HEK293 (cell line): ENCODE measurements around the gene ZKSCAN8.
A peak's percentile ranks its signal among the peaks of the same experiment; 100 is the strongest.

ENCODE experiments used
- GLI2 ChIP-seq: fragments of 450-650 bp; formaldehyde crosslinking; IDR thresholded peaks from 2 replicates; pipeline ENCODE4; 2017; ENCODE audit warnings: missing biosample characterization, missing genetic modification characterization, low read depth, borderline replicate concordance
- KLF16 ChIP-seq: fragments of 450-650 bp; formaldehyde crosslinking; IDR thresholded peaks from 2 replicates; pipeline ENCODE4 v1.5.1; 2017; ENCODE audit warnings: missing biosample characterization, missing genetic modification characterization
- MZF1 ChIP-seq: fragments of 450-650 bp; formaldehyde crosslinking; IDR thresholded peaks from 2 replicates; pipeline ENCODE4 v1.5.1; 2017; ENCODE audit warnings: missing biosample characterization, missing genetic modification characterization, borderline replicate concordance
- OSR2 ChIP-seq: fragments of 450-650 bp; formaldehyde crosslinking; IDR thresholded peaks from 2 replicates; pipeline ENCODE4 v1.5.1; 2016; ENCODE audit warnings: missing biosample characterization, missing genetic modification characterization
- PRDM10 ChIP-seq: fragments of 450-650 bp; formaldehyde crosslinking; IDR thresholded peaks from 2 replicates; pipeline ENCODE4 v1.5.1; 2016; ENCODE audit warnings: missing biosample characterization, missing genetic modification characterization
- PRDM4 ChIP-seq: fragments of 450-650 bp; formaldehyde crosslinking; IDR thresholded peaks from 2 replicates; pipeline ENCODE4 v1.5.1; 2017; ENCODE audit warnings: missing biosample characterization, missing genetic modification characterization
- SCRT1 ChIP-seq: fragments of 450-650 bp; formaldehyde crosslinking; IDR thresholded peaks from 2 replicates; pipeline ENCODE4 v1.5.1; 2016; ENCODE audit warnings: missing biosample characterization, missing genetic modification characterization, borderline replicate concordance
- SCRT2 ChIP-seq: fragments of 450-650 bp; formaldehyde crosslinking; IDR thresholded peaks from 2 replicates; pipeline ENCODE4 v1.5.1; 2016; ENCODE audit warnings: missing biosample characterization, missing genetic modification characterization
- SETDB1 ChIP-seq: IDR thresholded peaks from one replicate; pipeline ENCODE4 v1.6.1; 2017; ENCODE audit warnings: mild to moderate bottlenecking, low read length, moderate library complexity, mixed read lengths; ENCODE audit not compliant: insufficient read length
- YY2 ChIP-seq: fragments of 450-650 bp; formaldehyde crosslinking; IDR thresholded peaks from 2 replicates; pipeline ENCODE4 v1.5.1; 2016; ENCODE audit warnings: missing biosample characterization, missing genetic modification characterization
- ZBTB48 ChIP-seq: fragments of 450-650 bp; formaldehyde crosslinking; IDR thresholded peaks from 2 replicates; pipeline ENCODE4 v1.5.1; 2016; ENCODE audit warnings: missing biosample characterization, missing genetic modification characterization
- ZFP3 ChIP-seq: fragments of 450-650 bp; formaldehyde crosslinking; IDR thresholded peaks from 2 replicates; pipeline ENCODE4 v1.5.1; 2016; ENCODE audit warnings: low read depth, missing biosample characterization, missing genetic modification characterization
- ZNF140 ChIP-seq: fragments of 450-650 bp; formaldehyde crosslinking; IDR thresholded peaks from 2 replicates; pipeline ENCODE4 v1.5.1; 2016; ENCODE audit warnings: missing biosample characterization, missing genetic modification characterization
- ZNF18 ChIP-seq: fragments of 450-650 bp; formaldehyde crosslinking; IDR thresholded peaks from 2 replicates; pipeline ENCODE4 v1.5.1; 2016; ENCODE audit warnings: missing biosample characterization, missing genetic modification characterization
- ZNF184 ChIP-seq: fragments of 450-650 bp; IDR thresholded peaks from 2 replicates; pipeline ENCODE4 v1.5.1; 2018; ENCODE audit warnings: missing biosample characterization, mild to moderate bottlenecking, missing genetic modification characterization
- ZNF248 ChIP-seq: fragments of 450-650 bp; formaldehyde crosslinking; IDR thresholded peaks from 2 replicates; pipeline ENCODE4 v1.5.1; 2017; ENCODE audit warnings: missing biosample characterization, missing genetic modification characterization
- ZNF473 ChIP-seq: fragments of 450-650 bp; formaldehyde crosslinking; IDR thresholded peaks from 2 replicates; pipeline ENCODE4 v1.5.1; 2017; ENCODE audit warnings: missing biosample characterization, missing genetic modification characterization
- ZNF48 ChIP-seq: fragments of 450-650 bp; formaldehyde crosslinking; IDR thresholded peaks from 2 replicates; pipeline ENCODE4 v1.5.1; 2016; ENCODE audit warnings: missing biosample characterization, missing genetic modification characterization
- ZNF501 ChIP-seq: fragments of 450-650 bp; formaldehyde crosslinking; IDR thresholded peaks from 2 replicates; pipeline ENCODE4 v1.5.1; 2016; ENCODE audit warnings: missing biosample characterization, missing genetic modification characterization
- ZNF544 ChIP-seq: fragments of 450-650 bp; formaldehyde crosslinking; IDR thresholded peaks from 2 replicates; pipeline ENCODE4 v1.5.0; 2017; ENCODE audit warnings: missing biosample characterization, missing genetic modification characterization
- ZNF548 ChIP-seq: fragments of 450-650 bp; formaldehyde crosslinking; IDR thresholded peaks from 2 replicates; pipeline ENCODE4 v1.5.1; 2016; ENCODE audit warnings: missing biosample characterization, missing genetic modification characterization
- ZNF558 ChIP-seq: fragments of 450-650 bp; formaldehyde crosslinking; IDR thresholded peaks from 2 replicates; pipeline ENCODE4 v1.5.1; 2016; ENCODE audit warnings: missing biosample characterization, missing genetic modification characterization
- ZNF610 ChIP-seq: fragments of 450-650 bp; formaldehyde crosslinking; IDR thresholded peaks from 2 replicates; pipeline ENCODE4 v1.5.1; 2016; ENCODE audit warnings: missing biosample characterization, missing genetic modification characterization, borderline replicate concordance
- ZNF623 ChIP-seq: fragments of 450-650 bp; formaldehyde crosslinking; IDR thresholded peaks from 2 replicates; pipeline ENCODE4 v1.5.1; 2016; ENCODE audit warnings: missing biosample characterization, missing genetic modification characterization
- ZNF639 ChIP-seq: fragments of 450-650 bp; formaldehyde crosslinking; IDR thresholded peaks from 2 replicates; pipeline ENCODE4 v1.5.1; 2016; ENCODE audit warnings: missing biosample characterization, missing genetic modification characterization
- ZNF677 ChIP-seq: fragments of 450-650 bp; IDR thresholded peaks from 2 replicates; pipeline ENCODE4 v1.5.0; 2018; ENCODE audit warnings: missing biosample characterization, mild to moderate bottlenecking, missing genetic modification characterization, moderate library complexity
- ZNF707 ChIP-seq: fragments of 450-650 bp; formaldehyde crosslinking; IDR thresholded peaks from 2 replicates; pipeline ENCODE4 v1.5.1; 2016; ENCODE audit warnings: missing biosample characterization, missing genetic modification characterization
- ZSCAN16 ChIP-seq: fragments of 450-650 bp; formaldehyde crosslinking; IDR thresholded peaks from 2 replicates; pipeline ENCODE4 v1.5.1; 2016; ENCODE audit warnings: missing biosample characterization, missing genetic modification characterization
- ZSCAN18 ChIP-seq: fragments of 450-650 bp; formaldehyde crosslinking; IDR thresholded peaks from 2 replicates; pipeline ENCODE4 v1.5.1; 2016; ENCODE audit warnings: missing biosample characterization, missing genetic modification characterization
- ZSCAN23 ChIP-seq: fragments of 450-650 bp; formaldehyde crosslinking; IDR thresholded peaks from 2 replicates; pipeline ENCODE4 v1.5.1; 2016; ENCODE audit warnings: missing biosample characterization, missing genetic modification characterization
- ZSCAN4 ChIP-seq: fragments of 450-650 bp; formaldehyde crosslinking; IDR thresholded peaks from 2 replicates; pipeline ENCODE4 v1.5.1; 2017; ENCODE audit warnings: missing biosample characterization, missing genetic modification characterization

The ZKSCAN8 gene

GRCh38 chr6:28208111-28208659 lies 66.5 kb downstream of the ZKSCAN8 start (continued):
- TF ChIP-seq ZNF677 (no peak), ZNF623 (no peak), ZNF639 (tag by site-specific recombination) (0 out of 2 replicates have a peak, but pooled peaks have one; percentile 28), ZNF610 (tag by site-specific recombination) (no peak), ZNF501 (0 out of 2 replicates have a peak, but pooled peaks have one; percentile 12), ZFP3 (no peak), SCRT2 (tag by site-specific recombination) (no peak), ZNF140 (no peak), ZNF248 (no peak), ZNF548 (tag by site-specific recombination) (no peak), OSR2 (tag by site-specific recombination) (no peak), ZBTB48 (tag by site-specific recombination) (no peak), MZF1 (tag by site-specific recombination) (no peak), YY2 (tag by site-specific recombination) (no peak), PRDM4 (tag by site-specific recombination) (no peak), ZSCAN16 (no peak), ZNF544 (tag by site-specific recombination) (no peak), ZNF473 (tag by site-specific recombination) (no peak), ZSCAN4 (tag by site-specific recombination) (no peak), ZNF558 (tag by site-specific recombination) (no peak), ZNF18 (tag by site-specific recombination) (no peak), SETDB1 (no peak), KLF16 (tag by site-specific recombination) (no peak), ZSCAN23 (tag by site-specific recombination) (no peak), ZSCAN18 (tag by site-specific recombination) (no peak), ZNF48 (tag by site-specific recombination) (no peak), SCRT1 (tag by site-specific recombination) (no peak), ZNF707 (tag by site-specific recombination) (no peak), PRDM10 (tag by site-specific recombination) (peak; percentile 88), GLI2 (tag by site-specific recombination) (no peak), ZNF184 (tag by site-specific recombination) (no peak)
